ENCODE results near the gene ZBTB20. TPM values are rescaled to one million over a fixed set of nuclear protein-coding genes. Genes with fewer than 3 reads are reported as not detected.

Gene ZBTB20
- total RNA-seq, 1 donor from 2014 or later, result 3.9 TPM

DNA sequence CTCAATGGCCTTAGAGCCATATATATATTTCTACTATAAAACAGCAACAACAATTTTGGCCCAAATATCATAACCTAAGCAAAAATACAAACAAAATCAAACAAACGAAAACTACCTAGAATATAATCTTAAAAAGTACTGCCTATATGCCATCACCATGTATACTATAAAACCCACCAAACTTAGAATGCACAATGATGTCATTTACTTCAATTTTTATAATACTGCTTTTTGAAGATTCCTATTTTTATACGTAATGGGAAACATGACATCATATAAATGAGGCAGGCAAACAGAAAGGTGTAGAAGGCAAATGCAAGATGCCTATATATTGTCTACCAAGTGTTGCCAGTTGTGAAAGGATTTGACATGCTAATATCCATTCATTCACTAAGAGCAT lies 550.9 kb downstream of the ZBTB20 start:
- Histone ChIP-seq H3K4me3 (ENCODE audit: low read depth, low read length) (no peak overlapping the region), H3K36me3 (ENCODE audit: control insufficient read depth, insufficient read depth, low read length) (no peaks in the 10 kb centered on the region), H3K27me3 (ENCODE audit: control insufficient read depth, insufficient read depth, low read length) (no peaks in the 10 kb centered on the region)
- DNase-seq (ENCODE audit: low read depth) (no peak), FAIRE-seq (no peak)
- TF ChIP-seq, protein P1, sequence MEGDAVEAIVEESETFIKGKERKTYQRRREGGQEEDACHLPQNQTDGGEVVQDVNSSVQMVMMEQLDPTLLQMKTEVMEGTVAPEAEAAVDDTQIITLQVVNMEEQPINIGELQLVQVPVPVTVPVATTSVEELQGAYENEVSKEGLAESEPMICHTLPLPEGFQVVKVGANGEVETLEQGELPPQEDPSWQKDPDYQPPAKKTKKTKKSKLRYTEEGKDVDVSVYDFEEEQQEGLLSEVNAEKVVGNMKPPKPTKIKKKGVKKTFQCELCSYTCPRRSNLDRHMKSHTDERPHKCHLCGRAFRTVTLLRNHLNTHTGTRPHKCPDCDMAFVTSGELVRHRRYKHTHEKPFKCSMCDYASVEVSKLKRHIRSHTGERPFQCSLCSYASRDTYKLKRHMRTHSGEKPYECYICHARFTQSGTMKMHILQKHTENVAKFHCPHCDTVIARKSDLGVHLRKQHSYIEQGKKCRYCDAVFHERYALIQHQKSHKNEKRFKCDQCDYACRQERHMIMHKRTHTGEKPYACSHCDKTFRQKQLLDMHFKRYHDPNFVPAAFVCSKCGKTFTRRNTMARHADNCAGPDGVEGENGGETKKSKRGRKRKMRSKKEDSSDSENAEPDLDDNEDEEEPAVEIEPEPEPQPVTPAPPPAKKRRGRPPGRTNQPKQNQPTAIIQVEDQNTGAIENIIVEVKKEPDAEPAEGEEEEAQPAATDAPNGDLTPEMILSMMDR (IDR thresholded peaks at IDR 0.05; ENCODE audit: insufficient read depth, low read length, severe bottlenecking), result no peak

DNA sequence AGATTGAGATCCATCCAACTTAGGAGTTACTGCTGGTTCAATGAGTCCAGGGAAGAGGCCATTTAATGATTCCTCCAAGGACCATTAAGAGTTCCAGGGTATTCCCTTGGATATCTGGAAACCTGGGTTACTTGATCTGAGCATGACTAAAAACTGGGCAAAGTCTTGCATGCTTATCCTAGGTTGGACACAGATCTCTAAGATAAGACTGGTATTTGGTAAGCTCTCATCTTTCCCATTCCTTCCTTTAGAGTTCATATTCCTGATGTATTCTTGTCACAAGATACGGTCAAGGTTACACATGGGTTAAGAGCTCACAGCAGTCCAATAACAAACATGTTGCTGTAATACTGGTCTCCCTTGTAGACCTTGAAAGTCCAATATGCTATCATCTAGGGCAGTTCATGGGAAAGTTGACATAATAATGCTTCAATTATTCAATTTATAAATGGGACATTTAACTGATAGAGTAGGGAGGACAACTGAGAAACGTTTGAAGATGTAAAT lies 551.5 kb downstream of the ZBTB20 start:
- Histone ChIP-seq H3K27me3 (ENCODE audit: control insufficient read depth, insufficient read depth, low read length) (no peaks in the 10 kb centered on the region), H3K36me3 (ENCODE audit: control insufficient read depth, insufficient read depth, low read length) (no peaks in the 10 kb centered on the region), H3K4me3 (ENCODE audit: low read depth, low read length) (no peak overlapping the region)
- TF ChIP-seq, protein P1 (IDR thresholded peaks at IDR 0.05; ENCODE audit: insufficient read depth, low read length, severe bottlenecking), result no peak
- FAIRE-seq (no peak), DNase-seq (ENCODE audit: low read depth) (no peak)

DNA sequence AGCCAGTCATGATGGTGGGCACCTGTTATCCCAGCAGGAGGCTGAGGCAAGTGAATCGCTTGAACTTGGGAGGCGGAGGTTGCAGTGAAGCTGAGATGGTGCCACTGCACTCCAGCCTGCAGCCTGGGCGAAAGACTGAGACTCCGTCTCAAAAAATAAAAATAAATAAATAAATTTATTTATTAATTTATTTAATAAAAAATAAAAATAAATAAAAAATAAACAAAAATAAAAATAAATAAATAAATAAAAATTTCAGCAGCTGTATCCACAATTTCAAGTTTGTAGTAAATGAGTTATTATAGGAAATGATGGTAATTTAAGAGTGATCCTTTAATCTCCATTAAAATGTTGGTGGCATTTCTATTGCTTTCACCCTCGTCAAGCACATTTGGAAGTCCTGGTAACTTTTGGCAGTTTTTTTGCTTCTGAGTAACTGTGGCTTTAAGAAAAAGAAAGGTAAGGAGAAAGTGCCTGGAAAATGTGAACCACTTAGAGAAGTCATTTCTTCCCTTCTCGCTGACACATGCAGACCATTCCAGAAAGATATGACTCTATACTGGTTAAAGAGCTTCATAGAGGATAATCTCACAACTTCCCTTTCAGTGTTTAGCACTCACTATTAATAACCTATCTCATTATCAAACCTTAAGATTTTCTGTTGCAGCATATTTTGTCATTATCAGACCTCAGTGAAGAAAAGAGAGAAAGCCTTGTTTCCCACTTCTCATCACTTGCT lies 556.6 kb downstream of the ZBTB20 start:
- TF ChIP-seq, protein P1 (IDR thresholded peaks at IDR 0.05; ENCODE audit: insufficient read depth, low read length, severe bottlenecking), result no peak
- DNase-seq (ENCODE audit: low read depth) (no peak), FAIRE-seq (no peak)
- no peaks in the 10 kb centered on the region for H3K27me3 ChIP-seq (ENCODE audit: control insufficient read depth, insufficient read depth, low read length)
- no peak overlapping the region for H3K4me3 ChIP-seq (ENCODE audit: low read depth, low read length)
- H3K36me3 ChIP-seq (ENCODE audit: control insufficient read depth, insufficient read depth, low read length), result no peaks in the 10 kb centered on the region

DNA sequence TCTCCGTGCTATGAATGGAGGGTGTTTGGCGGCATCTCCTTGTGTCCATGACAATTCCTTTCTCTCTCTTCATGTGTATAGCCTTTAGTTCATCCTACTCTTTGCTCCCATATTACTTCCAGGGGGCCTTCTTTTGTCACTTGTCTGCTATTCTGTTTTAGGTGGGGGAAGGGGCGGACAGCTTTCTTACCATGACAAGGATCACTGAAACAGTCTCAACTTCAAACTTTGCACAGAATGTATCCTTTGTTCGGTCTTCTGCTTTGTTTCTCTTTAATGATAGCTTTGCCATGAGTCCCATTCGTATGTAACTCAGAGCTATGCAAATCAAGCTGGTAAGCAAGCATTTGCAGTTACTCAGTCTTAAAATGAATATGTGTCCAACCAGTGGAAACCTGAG lies 559.1 kb downstream of the ZBTB20 start:
- H3K36me3 ChIP-seq (ENCODE audit: control insufficient read depth, insufficient read depth, low read length), result no peaks in the 10 kb centered on the region
- H3K4me3 ChIP-seq (ENCODE audit: low read depth, low read length), result no peak overlapping the region
- TF ChIP-seq, protein P1 (IDR thresholded peaks at IDR 0.05; ENCODE audit: insufficient read depth, low read length, severe bottlenecking), result no peak
- H3K27me3 ChIP-seq (ENCODE audit: control insufficient read depth, insufficient read depth, low read length), result no peaks in the 10 kb centered on the region
- no peak for FAIRE-seq
- no peak for DNase-seq (ENCODE audit: low read depth)

DNA sequence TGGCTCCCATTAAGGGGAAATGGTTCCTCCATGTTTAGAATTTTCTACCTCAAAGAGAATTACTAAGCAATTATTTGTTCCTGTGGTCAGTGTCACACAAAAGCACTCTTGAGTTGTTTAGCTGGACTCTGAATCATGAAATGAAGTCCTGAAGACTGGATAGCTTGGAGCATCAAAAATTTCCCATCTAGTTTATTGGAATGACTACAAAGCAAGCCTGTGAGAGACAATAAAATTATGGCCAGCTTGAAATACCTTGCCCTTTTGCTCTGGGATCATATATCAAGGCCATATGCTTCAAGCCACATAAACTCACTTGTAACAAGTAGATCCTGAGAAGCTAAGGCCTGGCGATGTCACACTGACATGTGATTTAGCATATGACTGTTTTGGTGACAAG lies 561.0 kb downstream of the ZBTB20 start:
- no peak overlapping the region for H3K4me3 ChIP-seq (ENCODE audit: low read depth, low read length)
- H3K36me3 ChIP-seq (ENCODE audit: control insufficient read depth, insufficient read depth, low read length), result no peaks in the 10 kb centered on the region
- no peak for DNase-seq (ENCODE audit: low read depth)
- TF ChIP-seq, protein P1 (IDR thresholded peaks at IDR 0.05; ENCODE audit: insufficient read depth, low read length, severe bottlenecking), result no peak
- no peak for FAIRE-seq
- no peaks in the 10 kb centered on the region for H3K27me3 ChIP-seq (ENCODE audit: control insufficient read depth, insufficient read depth, low read length)

DNA sequence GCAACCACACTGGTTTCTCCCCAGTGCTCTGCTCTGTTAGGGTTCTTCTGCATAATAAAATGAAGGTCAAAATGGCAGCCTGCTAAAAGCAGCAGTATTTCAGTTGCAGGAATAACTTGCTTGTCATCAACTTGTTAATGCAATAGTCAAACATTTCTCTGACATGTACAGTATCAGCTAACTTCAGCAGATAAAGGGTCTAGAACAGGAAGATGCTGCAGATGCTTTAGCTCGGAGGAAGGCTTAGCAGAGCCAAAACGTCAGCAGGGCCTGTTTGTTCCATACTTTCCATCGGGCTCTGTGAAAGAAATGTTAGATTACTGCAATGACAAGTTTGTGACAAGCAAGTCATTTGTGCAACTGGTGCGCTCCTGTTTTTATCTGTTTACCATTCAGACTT lies 561.4 kb downstream of the ZBTB20 start:
- Histone ChIP-seq H3K4me3 (ENCODE audit: low read depth, low read length) (no peak overlapping the region), H3K27me3 (ENCODE audit: control insufficient read depth, insufficient read depth, low read length) (no peaks in the 10 kb centered on the region), H3K36me3 (ENCODE audit: control insufficient read depth, insufficient read depth, low read length) (no peaks in the 10 kb centered on the region)
- DNase-seq (ENCODE audit: low read depth) (no peak), FAIRE-seq (no peak)
- TF ChIP-seq, protein P1 (IDR thresholded peaks at IDR 0.05; ENCODE audit: insufficient read depth, low read length, severe bottlenecking), result no peak
